IMR-90 (cell line): ENCODE measurements around the gene SHC4. TPM values are rescaled to one million over a fixed set of nuclear protein-coding genes. Genes with fewer than 3 reads are reported as not detected.

ENCODE experiments used
- ATAC-seq: fragments of 200-7000 bp; cut with Tn5 transposase; 2 replicates; pipeline ENCODE4 v1.9.1; 2020; ENCODE audit warnings: low read depth, mild to moderate bottlenecking, moderate library complexity
- BruUV-seq: library from RNA; stranded (reverse); fragments of 400-500 nt; replicated peaks from 2 replicates; lab custom pipeline; 2021; lab: Mats Ljungman, UMichigan
- CTCF ChIA-PET: fragments of 300-600 bp; formaldehyde crosslinking; extraction: SDS; loops from one replicate; lab custom pipeline; 2021; ENCODE audit warnings: antibody characterized with exemption; lab: Yijun Ruan, JAX
- POLR2A ChIA-PET: fragments of 300-600 bp; sonication (Branson Sonifier 250); formaldehyde crosslinking; loops from one replicate; lab custom pipeline; 2022; ENCODE audit warnings: antibody characterized with exemption; ENCODE audit not compliant: unreplicated experiment; lab: Charles Lee
- DNase-seq: peaks from one replicate; pipeline ENCODE4 v3.0.0; 2013
- H2AFZ ChIP-seq: replicated peaks from 2 replicates; pipeline ENCODE3; 2013; ENCODE audit warnings: low read length, mild to moderate bottlenecking; ENCODE audit not compliant: poor library complexity
- H2AK5ac ChIP-seq: 2 replicates; pipeline ENCODE4 v1.6.1; 2013; ENCODE audit warnings: low read depth, low read length, inconsistent platforms
- H2AK9ac ChIP-seq: replicated peaks from 2 replicates; pipeline ENCODE3; 2013; ENCODE audit warnings: mild to moderate bottlenecking, low read depth, low read length, moderate library complexity; ENCODE audit not compliant: poor library complexity
- H2BK120ac ChIP-seq: 2 replicates; pipeline ENCODE4 v1.6.1; 2013; ENCODE audit warnings: low read depth, low read length, inconsistent platforms
- H2BK15ac ChIP-seq: 3 replicates; pipeline ENCODE4 v1.6.1; 2013; ENCODE audit warnings: low read depth, low read length, inconsistent platforms
- H2BK20ac ChIP-seq: 2 replicates; pipeline ENCODE4 v1.6.1; 2013; ENCODE audit warnings: low read depth, mild to moderate bottlenecking, inconsistent platforms, low read length, moderate library complexity
- H2BK5ac ChIP-seq: 2 replicates; pipeline ENCODE4 v1.6.1; 2013; ENCODE audit warnings: mild to moderate bottlenecking, low read depth, low read length, inconsistent platforms; ENCODE audit not compliant: poor library complexity, severe bottlenecking
- H3K14ac ChIP-seq: replicated peaks from 2 replicates; pipeline ENCODE4 v1.6.1; 2013; ENCODE audit warnings: low read depth, low read length, inconsistent platforms
- H3K18ac ChIP-seq: 2 replicates; pipeline ENCODE4 v1.6.1; 2013; ENCODE audit warnings: low read depth, low read length, control low read depth
- H3K23ac ChIP-seq: 2 replicates; pipeline ENCODE4 v1.6.1; 2013; ENCODE audit warnings: low read depth, low read length, inconsistent platforms
- H3K27ac ChIP-seq: 2 replicates; pipeline ENCODE4 v1.5.1; 2013; ENCODE audit warnings: mild to moderate bottlenecking, control low read depth, low read length; ENCODE audit not compliant: insufficient read depth
- H3K27me3 ChIP-seq: 2 replicates; pipeline ENCODE4 v1.6.1; 2013; ENCODE audit warnings: low read length; ENCODE audit not compliant: control insufficient read depth, insufficient read depth
- H3K36me3 ChIP-seq: 2 replicates; pipeline ENCODE4 v1.6.1; 2013; ENCODE audit warnings: low read length, mixed read lengths; ENCODE audit not compliant: control insufficient read depth, insufficient read depth
- H3K4ac ChIP-seq: 2 replicates; pipeline ENCODE4 v1.6.1; 2013; ENCODE audit warnings: low read depth, low read length, inconsistent platforms
- H3K4me1 ChIP-seq: 2 replicates; pipeline ENCODE4 v1.6.1; 2013; ENCODE audit warnings: low read length, mixed read lengths; ENCODE audit not compliant: control insufficient read depth, insufficient read depth
- H3K4me2 ChIP-seq: 2 replicates; pipeline ENCODE4 v1.6.1; 2013; ENCODE audit warnings: low read depth, mild to moderate bottlenecking, control low read depth, low read length, moderate library complexity
- H3K4me3 ChIP-seq: 2 replicates; pipeline ENCODE4 v1.5.1; 2013; ENCODE audit warnings: low read depth, mild to moderate bottlenecking, control low read depth, low read length, moderate library complexity; ENCODE audit not compliant: insufficient read depth
- H3K56ac ChIP-seq: 2 replicates; pipeline ENCODE4 v1.6.1; 2013; ENCODE audit warnings: low read length, inconsistent platforms; ENCODE audit not compliant: insufficient read depth; ENCODE audit errors: extremely low read depth
- H3K79me1 ChIP-seq, 2 experiments: 2 replicates each; pipeline ENCODE4 v1.6.1; 2013; ENCODE audit warnings: low read length in 2 of 2, inconsistent platforms in 1 of 2, low read depth in 1 of 2
- H3K9ac ChIP-seq: 2 replicates; pipeline ENCODE4 v1.6.1; 2013; ENCODE audit warnings: low read depth, low read length, control low read depth
- H3K9me1 ChIP-seq: 2 replicates; pipeline ENCODE4 v1.6.1; 2013; ENCODE audit warnings: low read length, inconsistent platforms; ENCODE audit not compliant: insufficient read depth
- H3K9me3 ChIP-seq: 2 replicates; pipeline ENCODE4 v1.6.1; 2013; ENCODE audit warnings: low read length; ENCODE audit not compliant: control insufficient read depth, insufficient read depth
- H4K20me1 ChIP-seq: 2 replicates; pipeline ENCODE4 v1.6.1; 2013; ENCODE audit warnings: low read length, inconsistent platforms; ENCODE audit not compliant: insufficient read depth
- H4K5ac ChIP-seq: 2 replicates; pipeline ENCODE4 v1.6.1; 2013; ENCODE audit warnings: mild to moderate bottlenecking, low read depth, low read length, control low read depth
- H4K8ac ChIP-seq, 2 experiments: 2 replicates each; pipeline ENCODE4 v1.6.1; 2013; ENCODE audit warnings: low read depth in 2 of 2, low read length in 2 of 2, control low read depth in 1 of 2, inconsistent platforms in 1 of 2
- H4K91ac ChIP-seq: 2 replicates; pipeline ENCODE4 v1.6.1; 2013; ENCODE audit warnings: low read depth, low read length, inconsistent platforms; ENCODE audit not compliant: insufficient read depth
- BHLHE40 ChIP-seq: fragments of 150-350 bp; IDR thresholded peaks from 2 replicates; pipeline ENCODE4 v1.6.1; 2016; ENCODE audit warnings: mild to moderate bottlenecking, low read depth, low read length
- CEBPB ChIP-seq: IDR thresholded peaks from 2 replicates; pipeline ENCODE4 v1.6.1; 2012; ENCODE audit warnings: low read depth, low read length, improper control_type of control experiment
- MAFK ChIP-seq: IDR thresholded peaks from 2 replicates; pipeline ENCODE4 v1.6.1; 2012; ENCODE audit warnings: low read depth, low read length, improper control_type of control experiment
- MAZ ChIP-seq: IDR thresholded peaks from 2 replicates; pipeline ENCODE4 v1.6.1; 2012; ENCODE audit warnings: low read depth, mild to moderate bottlenecking, low read length, improper control_type of control experiment, moderate library complexity, borderline replicate concordance
- POLR2A ChIP-seq: IDR thresholded peaks from 2 replicates; pipeline ENCODE4 v1.6.1; 2012; ENCODE audit warnings: mild to moderate bottlenecking, low read depth, low read length
- RAD21 ChIP-seq: IDR thresholded peaks from 2 replicates; pipeline ENCODE4 v1.6.1; 2012; ENCODE audit warnings: low read length, improper control_type of control experiment
- SMC3 ChIP-seq: fragments of 150-350 bp; IDR thresholded peaks from 2 replicates; pipeline ENCODE4 v1.6.1; 2016; ENCODE audit warnings: low read depth, mild to moderate bottlenecking, antibody characterized with exemption, low read length, moderate library complexity
- WGBS, 2 experiments: methylation state at CpG; one replicate each; pipeline versions ENCODE4 v1.1.5 to v1.1.7; 2013; ENCODE audit warnings: missing lambda C conversion rate in 2 of 2; ENCODE audit not compliant: insufficient read length in 1 of 2; ENCODE audit errors: extremely low coverage in 2 of 2; 5-methylcytosine and 5-hydroxymethylcytosine counted together
- dilution Hi-C: fragments of 300-500 bp; cut with HindIII; formaldehyde crosslinking; loops from one replicate; pipeline ENCODE4 v1.14.3; 2018; ENCODE audit warnings: low sequenced_read_pairs; ENCODE audit not compliant: unreplicated experiment
- in situ Hi-C: fragments of 300-500 bp; cut with MboI; formaldehyde crosslinking; loops from 3 replicates; pipeline ENCODE4 v1.14.3; 2019; ENCODE audit warnings: low sequenced_read_pairs, inconsistent platforms, mixed read lengths
- intact Hi-C: fragments of 100-400 bp; cut with micrococcal nuclease; formaldehyde crosslinking; loops from 2 replicates; pipeline ENCODE4 v1.10.0; 2022
- polyA plus RNA-seq, 3 experiments: library from polyadenylated mRNA; depleted of rRNA; stranded (reverse); fragments of >200 nt; gene quantifications; 2 replicates each; pipeline ENCODE4 v1.2.3, GENCODE V29; 2012; ENCODE audit warnings: low replicate concordance in 1 of 3
- total RNA-seq: library from RNA; depleted of rRNA; stranded (reverse); fragments of >200 nt; gene quantifications from 2 replicates; pipeline ENCODE4 v1.2.3, GENCODE V29; 2012
- TF ChIP-seq, protein P1 (sequence below): fragments of 150-350 bp; IDR thresholded peaks from 2 replicates; pipeline ENCODE4 v1.6.1; 2016; ENCODE audit warnings: low read depth, mild to moderate bottlenecking, low read length, moderate library complexity, borderline replicate concordance

The SHC4 gene
- total and polyA plus RNA-seq, 2 of the 4 experiments (the other 2 are of a cell fraction): 0.91 to 2.7 TPM

DNA sequence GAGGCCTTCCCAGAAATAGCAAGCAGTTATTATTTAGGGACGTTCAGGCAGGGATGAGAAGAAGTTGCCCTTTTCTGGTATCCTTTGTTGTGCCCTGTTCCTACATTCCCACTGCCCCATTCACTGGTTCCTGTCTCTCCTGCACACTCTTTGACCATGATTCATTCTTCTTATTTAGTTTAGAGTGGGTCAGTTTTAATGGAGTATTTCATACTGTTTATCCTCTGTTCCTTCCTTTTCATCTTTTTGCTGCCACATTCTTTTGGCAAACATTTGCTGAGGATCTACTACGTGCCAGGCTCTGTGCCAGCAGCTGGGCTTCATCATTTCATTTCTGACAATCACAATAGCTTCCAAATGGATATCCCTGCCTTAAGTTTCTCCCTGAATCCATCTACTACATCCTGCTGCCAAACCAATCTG lies 97.6 kb downstream of the SHC4 start:
- H3K4me2 ChIP-seq: peak overlapping the region; percentile 76
- ATAC-seq (peak; percentile 84), DNase-seq (peak; percentile 58)
- peak overlapping the region; percentile 92 for H3K4ac ChIP-seq
- peak overlapping the region; percentile 62 to 80 for H4K8ac ChIP-seq
- H2AK9ac ChIP-seq: peak overlapping the region; percentile 0
- intact Hi-C loops: loop anchor here (5.0 to 10.0 kb wide), 3 partner anchors 181 to 1449 kb away; partner anchors contain the start of gene SECISBP2L
- no TSS peak for BruUV-seq
- H3K9ac ChIP-seq: peak overlapping the region; percentile 55; the same call in 1 of the 2 replicates
- no peaks in the 10 kb centered on the region for H4K20me1 ChIP-seq
- H4K5ac ChIP-seq: peak overlapping the region; percentile 93
- in situ Hi-C loops: loop anchor here (5.0 to 25.0 kb wide), 4 partner anchors 286 to 1279 kb away; partner anchors contain the start of gene FGF7
- no peaks in the 10 kb centered on the region for H3K27me3 ChIP-seq
- H3K79me1 ChIP-seq: peaks cover 5 to 25% of the 10 kb centered on the region in 2 experiments; a peak in 2 of 4 replicates
- no peak overlapping the region for H3K4me3 ChIP-seq
- H2BK120ac ChIP-seq: peak overlapping the region; percentile 90
- H2BK15ac ChIP-seq: peak overlapping the region; percentile 84
- H4K91ac ChIP-seq: peak overlapping the region; percentile 95
- POLR2A ChIA-PET: interaction anchor here (0.9 kb wide), 1 partner anchor 12 kb away, joined by 4 read pairs; the partner anchor contains the start of gene EID1
- CTCF ChIA-PET: interaction anchor here (2.0 kb wide), 1 partner anchor 100 kb away, joined by 5 read pairs; no protein-coding TSS in a partner anchor
- WGBS, 2 experiments: 0% methylated on average over 1 of the region's 2 CpGs; no CpG with 5 or more reads in 1 of the 2 experiments
- H2AFZ ChIP-seq: peak overlapping the region; percentile 1
- H2BK20ac ChIP-seq: peak overlapping the region; percentile 98
- TF ChIP-seq MAFK: no peak
- 0 out of 2 replicates have a peak, but pooled peaks have one; percentile 13 for TF ChIP-seq RAD21
- TF ChIP-seq, protein P1, sequence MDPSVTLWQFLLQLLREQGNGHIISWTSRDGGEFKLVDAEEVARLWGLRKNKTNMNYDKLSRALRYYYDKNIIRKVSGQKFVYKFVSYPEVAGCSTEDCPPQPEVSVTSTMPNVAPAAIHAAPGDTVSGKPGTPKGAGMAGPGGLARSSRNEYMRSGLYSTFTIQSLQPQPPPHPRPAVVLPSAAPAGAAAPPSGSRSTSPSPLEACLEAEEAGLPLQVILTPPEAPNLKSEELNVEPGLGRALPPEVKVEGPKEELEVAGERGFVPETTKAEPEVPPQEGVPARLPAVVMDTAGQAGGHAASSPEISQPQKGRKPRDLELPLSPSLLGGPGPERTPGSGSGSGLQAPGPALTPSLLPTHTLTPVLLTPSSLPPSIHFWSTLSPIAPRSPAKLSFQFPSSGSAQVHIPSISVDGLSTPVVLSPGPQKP: no peak
- TF ChIP-seq CEBPB: no peak
- TF ChIP-seq MAZ: no peak
- no peak for TF ChIP-seq BHLHE40
- no peak for TF ChIP-seq SMC3
- peak; percentile 28; the same call in 1 of the 2 replicates for TF ChIP-seq POLR2A
- peak overlapping the region; percentile 94; the same call in 1 of the 2 replicates for H2AK5ac ChIP-seq
- peak overlapping the region; percentile 96 for H3K27ac ChIP-seq
- peak overlapping the region; percentile 90 for H3K56ac ChIP-seq
- H3K18ac ChIP-seq: peak overlapping the region; percentile 97
- peaks cover 25% of the 10 kb centered on the region for H3K4me1 ChIP-seq
- dilution Hi-C loops: no loop called here
- no peaks in the 10 kb centered on the region for H3K36me3 ChIP-seq
- H3K23ac ChIP-seq: peak overlapping the region; percentile 80; the same call in 1 of the 2 replicates
- H3K14ac ChIP-seq: peak overlapping the region; percentile 93
- H3K9me1 ChIP-seq: peaks cover 14% of the 10 kb centered on the region
- peak overlapping the region; percentile 93 for H2BK5ac ChIP-seq
- H3K9me3 ChIP-seq: no peaks in the 10 kb centered on the region
